ENCODE data around the gene EN2. TPM values are rescaled to one million over a fixed set of nuclear protein-coding genes. Genes with fewer than 3 reads are reported as not detected.

The EN2 gene
- total and polyA plus RNA-seq, 2 experiments from 2014 or later = not detected

GRCh38 chr7:155450558-155450969, 7.4 kb upstream of the EN2 start:
- 14 to 17% methylated on average over 16 to 24 of the region's 24 CpGs for WGBS, 2 experiments (ENCODE audit: low coverage in 1 of 2, low lambda C conversion rate in 2 of 2, missing lambda C conversion rate in 2 of 2)
- no peak for DNase-seq

DNA sequence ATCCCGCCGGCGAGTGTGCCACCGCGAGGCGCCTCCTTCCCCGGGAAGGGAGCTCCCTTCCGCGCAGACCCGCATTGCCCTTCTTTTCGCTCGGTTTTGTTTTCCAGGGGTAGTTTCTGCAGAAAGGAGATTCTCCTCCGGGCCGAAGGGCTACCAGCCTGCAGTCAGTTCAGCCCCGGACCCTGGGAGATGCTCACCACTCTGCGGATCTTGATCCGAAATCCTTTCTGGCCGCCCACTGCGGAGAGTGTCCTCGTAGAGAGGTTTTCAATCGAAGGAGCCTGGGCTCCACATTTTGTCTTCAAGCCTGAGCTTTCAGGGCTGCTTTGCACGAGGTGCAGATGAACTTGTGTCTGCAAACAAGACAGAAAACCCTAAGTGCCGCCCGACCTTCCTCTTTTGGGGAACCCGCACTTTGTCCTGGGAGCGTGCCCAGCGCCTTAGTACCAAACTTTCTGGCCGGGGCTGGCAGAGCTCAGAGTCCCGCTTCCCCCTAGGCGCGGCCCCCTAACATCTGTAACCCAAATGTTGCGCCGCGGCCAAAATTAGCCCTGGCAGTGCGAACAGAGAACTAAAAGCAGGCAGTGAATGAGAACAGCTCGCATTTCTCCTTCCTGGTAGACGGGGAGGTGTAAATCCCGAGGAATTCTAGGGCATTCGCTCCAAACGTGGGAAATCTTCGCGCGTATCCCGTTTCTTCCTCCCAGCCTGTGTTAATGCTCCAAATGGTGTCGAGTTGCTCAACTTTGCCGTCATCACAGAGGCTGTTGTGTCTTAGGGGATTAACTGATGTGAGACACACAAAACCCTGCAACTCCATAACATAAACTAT, 6.7 kb upstream of the EN2 start:
- in situ Hi-C loops (cut with MboI) = no loop called here
- no peaks in the 10 kb centered on the region for H3K36me3 ChIP-seq (ENCODE audit: low read depth)

More at GRCh38 chr7:155450558-155450969, 7.4 kb upstream of the EN2 start:
- Histone ChIP-seq H3K9me3 (ENCODE audit: low read depth) (no peaks in the 10 kb centered on the region), H3K4me1 (ENCODE audit: insufficient read depth) (no peaks in the 10 kb centered on the region), H3K36me3 (ENCODE audit: low read depth) (no peaks in the 10 kb centered on the region), H3K79me2 (ENCODE audit: insufficient read depth) (no peaks in the 10 kb centered on the region), H4K20me1 (ENCODE audit: insufficient read depth) (no peaks in the 10 kb centered on the region), H3K27ac (no peak overlapping the region), H3K4me2 (ENCODE audit: unreplicated experiment) (no peak overlapping the region), H3F3A (ENCODE audit: insufficient read depth) (no peaks in the 10 kb centered on the region), H2AFZ (no peak overlapping the region), H3K4me3 (no peak overlapping the region), H3K27me3 (replicated peaks; ENCODE audit: insufficient read depth) (peaks cover 82% of the 10 kb centered on the region), H3K9ac (no peak overlapping the region), H3K9me2 (ENCODE audit: insufficient read depth) (no peaks in the 10 kb centered on the region)
- no peak for TF ChIP-seq EZH2 (IDR thresholded peaks at IDR 0.05; ENCODE audit: insufficient read depth, poor library complexity, severe bottlenecking)
- TF ChIP-seq EZH2phosphoT487 (IDR thresholded peaks at IDR 0.05; ENCODE audit: insufficient read depth, low read depth) = no peak
- in situ Hi-C loops (cut with MboI) = no loop called here

GRCh38 chr7:155451840-155452239, 6.1 kb upstream of the EN2 start:
- Histone ChIP-seq H4K20me1 (ENCODE audit: insufficient read depth) (no peaks in the 10 kb centered on the region), H3K4me1 (ENCODE audit: insufficient read depth) (no peaks in the 10 kb centered on the region), H3K36me3 (ENCODE audit: low read depth) (no peaks in the 10 kb centered on the region), H3K79me2 (ENCODE audit: insufficient read depth) (no peaks in the 10 kb centered on the region), H3K9me3 (ENCODE audit: low read depth) (no peaks in the 10 kb centered on the region), H3K9me2 (ENCODE audit: insufficient read depth) (no peaks in the 10 kb centered on the region), H3K27me3 (replicated peaks; ENCODE audit: insufficient read depth) (peaks cover 95% of the 10 kb centered on the region), H2AFZ (no peak overlapping the region), H3K27ac (no peak overlapping the region), H3F3A (ENCODE audit: insufficient read depth) (no peaks in the 10 kb centered on the region), H3K9ac (no peak overlapping the region), H3K4me2 (ENCODE audit: unreplicated experiment) (no peak overlapping the region), H3K4me3 (no peak overlapping the region)
- no peak for DNase-seq
- no peak for TF ChIP-seq EZH2 (IDR thresholded peaks at IDR 0.05; ENCODE audit: insufficient read depth, poor library complexity, severe bottlenecking)
- 0 out of 2 replicates have a peak, but pooled peaks have one; percentile 0 for TF ChIP-seq EZH2phosphoT487 (IDR thresholded peaks at IDR 0.05; ENCODE audit: insufficient read depth, low read depth)
- in situ Hi-C loops (cut with MboI) = no loop called here
- 7 to 12% methylated on average over 9 of the region's 9 CpGs for WGBS, 2 experiments (ENCODE audit: low coverage in 1 of 2, low lambda C conversion rate in 2 of 2, missing lambda C conversion rate in 2 of 2)

More for the DNA sequence above, 6.7 kb upstream of the EN2 start:
- no peak for DNase-seq
- Histone ChIP-seq H3K27me3 (replicated peaks; ENCODE audit: insufficient read depth) (peaks cover 88% of the 10 kb centered on the region), H2AFZ (no peak overlapping the region), H3K79me2 (ENCODE audit: insufficient read depth) (no peaks in the 10 kb centered on the region), H3K4me3 (no peak overlapping the region), H3K4me1 (ENCODE audit: insufficient read depth) (no peaks in the 10 kb centered on the region), H3K27ac (no peak overlapping the region), H3F3A (ENCODE audit: insufficient read depth) (no peaks in the 10 kb centered on the region), H3K9me2 (ENCODE audit: insufficient read depth) (no peaks in the 10 kb centered on the region), H3K4me2 (ENCODE audit: unreplicated experiment) (no peak overlapping the region), H4K20me1 (ENCODE audit: insufficient read depth) (no peaks in the 10 kb centered on the region), H3K9ac (no peak overlapping the region), H3K9me3 (ENCODE audit: low read depth) (no peaks in the 10 kb centered on the region)
- 6% methylated on average over 46 of the region's 46 CpGs for WGBS, 2 experiments (ENCODE audit: low coverage in 1 of 2, low lambda C conversion rate in 2 of 2, missing lambda C conversion rate in 2 of 2)
- TF ChIP-seq EZH2phosphoT487 (IDR thresholded peaks at IDR 0.05; ENCODE audit: insufficient read depth, low read depth) = no peak
- TF ChIP-seq EZH2 (IDR thresholded peaks at IDR 0.05; ENCODE audit: insufficient read depth, poor library complexity, severe bottlenecking) = peak; percentile 92

- Histone ChIP-seq H3K9me3 (ENCODE audit: low read depth) (no peaks in the 10 kb centered on the region), H3K27me3 (replicated peaks; ENCODE audit: insufficient read depth) (peaks cover 90% of the 10 kb centered on the region), H3K9me2 (ENCODE audit: insufficient read depth) (no peaks in the 10 kb centered on the region), H3K4me3 (no peak overlapping the region), H3K9ac (no peak overlapping the region), H3K4me2 (ENCODE audit: unreplicated experiment) (no peak overlapping the region), H4K20me1 (ENCODE audit: insufficient read depth) (no peaks in the 10 kb centered on the region), H3K79me2 (ENCODE audit: insufficient read depth) (no peaks in the 10 kb centered on the region), H3F3A (ENCODE audit: insufficient read depth) (no peaks in the 10 kb centered on the region), H2AFZ (no peak overlapping the region), H3K4me1 (ENCODE audit: insufficient read depth) (no peaks in the 10 kb centered on the region), H3K27ac (no peak overlapping the region), H3K36me3 (ENCODE audit: low read depth) (no peaks in the 10 kb centered on the region)
- 49 to 54% methylated on average over 5 of the region's 5 CpGs for WGBS, 2 experiments (ENCODE audit: low coverage in 1 of 2, low lambda C conversion rate in 2 of 2, missing lambda C conversion rate in 2 of 2)
- in situ Hi-C loops (cut with MboI) = no loop called here
- TF ChIP-seq EZH2 (IDR thresholded peaks at IDR 0.05; ENCODE audit: insufficient read depth, poor library complexity, severe bottlenecking) (no peak), EZH2phosphoT487 (IDR thresholded peaks at IDR 0.05; ENCODE audit: insufficient read depth, low read depth) (no peak)
- DNase-seq = no peak
Observed at GRCh38 chr7:155452505-155453295, 5.2 kb upstream of the EN2 start.

Measured in GM23248 (cell line).